ENCODE results near the gene SEMA5A.

SEMA5A gene

DNA sequence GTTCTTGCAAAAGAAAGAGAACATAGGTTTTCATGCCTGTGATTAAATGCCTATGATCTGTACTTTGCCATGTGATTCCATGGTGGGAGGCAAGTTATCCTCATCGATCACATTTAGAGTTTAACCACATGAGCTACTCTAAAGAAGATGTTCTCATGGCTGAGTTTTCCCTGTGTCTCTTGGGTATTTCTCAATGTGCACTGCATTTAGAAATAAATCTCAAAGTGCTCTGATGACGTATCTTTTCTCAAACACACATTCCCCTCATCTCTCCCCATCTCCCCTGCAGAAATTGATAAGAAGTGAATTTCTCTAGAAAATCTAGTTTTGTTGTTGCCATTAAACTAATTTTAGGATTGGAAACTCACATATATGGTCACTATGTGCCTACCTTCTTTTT is 282.2 kb downstream of the SEMA5A start:
- H3K27me3 ChIP-seq (ENCODE audit: control insufficient read depth in 1 of 2, insufficient read depth in 1 of 2, low read length in 2 of 2), result no peaks in the 10 kb centered on the region
- no peak overlapping the region for H3K14ac ChIP-seq (ENCODE audit: low read length in 2 of 2)
- no peak overlapping the region for H4K91ac ChIP-seq (ENCODE audit: low read length)
- H3K9me3 ChIP-seq (ENCODE audit: control insufficient read depth, low read length), result no peaks in the 10 kb centered on the region
- no peak overlapping the region for H3K9ac ChIP-seq (ENCODE audit: low read length)
- H3K23ac ChIP-seq (ENCODE audit: low read length in 2 of 2), result no peak overlapping the region
- H2BK5ac ChIP-seq (ENCODE audit: low read depth, low read length, poor library complexity, severe bottlenecking), result no peak overlapping the region
- H3K79me1 ChIP-seq (replicated peaks; ENCODE audit: low read length, poor library complexity, severe bottlenecking), result peaks cover 11% of the 10 kb centered on the region
- H3K18ac ChIP-seq (ENCODE audit: low read depth in 1 of 2, low read length in 2 of 2), result no peak overlapping the region
- no peak overlapping the region for H3K4me2 ChIP-seq (ENCODE audit: low read length, poor library complexity, severe bottlenecking)
- H3K4me3 ChIP-seq (ENCODE audit: insufficient read depth in 1 of 2, low read depth in 1 of 2, low read length in 2 of 2), result no peak overlapping the region
- no peak overlapping the region for H3K27ac ChIP-seq (ENCODE audit: low read length, poor library complexity, severe bottlenecking)
- H2BK120ac ChIP-seq (ENCODE audit: low read depth, low read length), result no peak overlapping the region
- DNase-seq, result peak; percentile 35
- no peak overlapping the region for H2BK15ac ChIP-seq (ENCODE audit: low read depth, poor library complexity, severe bottlenecking)
- no peak overlapping the region for H2AFZ ChIP-seq (ENCODE audit: low read depth, low read length)
- 100% methylated on average over 1 of the region's 2 CpGs for WGBS
- H2AK5ac ChIP-seq (ENCODE audit: low read length, severe bottlenecking), result no peak overlapping the region
- no peak overlapping the region for H2BK12ac ChIP-seq (ENCODE audit: low read length in 2 of 2)
- H3K4me1 ChIP-seq (ENCODE audit: control insufficient read depth, insufficient read depth, low read depth, low read length), result peaks cover 10% of the 10 kb centered on the region
- no peak overlapping the region for H3K4ac ChIP-seq (ENCODE audit: low read depth in 1 of 2, low read length in 2 of 2)
- no peaks in the 10 kb centered on the region for H3K36me3 ChIP-seq (ENCODE audit: control insufficient read depth in 1 of 2, insufficient read depth in 2 of 2, low read depth in 1 of 2, low read length in 2 of 2)
- no peak overlapping the region for H4K8ac ChIP-seq (ENCODE audit: low read length)

DNA sequence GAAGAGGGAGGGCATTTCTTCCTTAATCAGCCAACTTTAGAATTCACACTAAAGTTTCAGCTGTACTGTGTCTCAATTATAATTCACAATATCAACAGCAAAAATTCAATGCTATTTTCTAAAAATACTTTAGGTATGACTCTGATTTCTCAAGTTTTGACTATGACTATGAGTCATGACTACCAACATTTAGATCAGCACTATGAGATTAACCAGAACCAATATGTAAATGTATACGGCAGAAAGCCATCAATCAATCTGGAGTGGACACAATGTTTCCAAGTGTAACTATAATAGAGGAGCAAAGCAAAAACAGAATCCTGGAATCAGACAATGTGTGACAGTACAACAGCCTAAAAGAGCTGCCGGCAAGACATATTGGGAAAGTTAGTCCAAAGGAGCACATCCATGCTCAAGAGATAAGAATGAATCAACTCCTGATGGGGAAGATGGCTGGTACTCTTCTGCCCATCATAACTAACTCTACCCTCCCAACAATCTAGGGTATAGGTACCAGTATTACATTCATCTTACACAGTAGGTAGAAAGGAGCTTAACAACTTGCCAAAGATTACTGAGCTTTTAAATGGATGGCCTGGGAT is 294.4 kb downstream of the SEMA5A start:
- Histone ChIP-seq H3K4me2 (ENCODE audit: low read length, poor library complexity, severe bottlenecking) (no peak overlapping the region), H2AFZ (ENCODE audit: low read depth, low read length) (no peak overlapping the region), H3K27ac (ENCODE audit: low read length, poor library complexity, severe bottlenecking) (no peak overlapping the region), H2BK5ac (ENCODE audit: low read depth, low read length, poor library complexity, severe bottlenecking) (no peak overlapping the region), H3K14ac (ENCODE audit: low read length in 2 of 2) (no peak overlapping the region), H3K79me1 (replicated peaks; ENCODE audit: low read length, poor library complexity, severe bottlenecking) (peaks cover 23% of the 10 kb centered on the region), H2BK15ac (ENCODE audit: low read depth, poor library complexity, severe bottlenecking) (no peak overlapping the region), H4K91ac (ENCODE audit: low read length) (no peak overlapping the region), H3K36me3 (ENCODE audit: control insufficient read depth in 1 of 2, insufficient read depth in 2 of 2, low read depth in 1 of 2, low read length in 2 of 2) (no peaks in the 10 kb centered on the region), H3K4me3 (ENCODE audit: insufficient read depth in 1 of 2, low read depth in 1 of 2, low read length in 2 of 2) (no peak overlapping the region), H3K4me1 (ENCODE audit: control insufficient read depth, insufficient read depth, low read depth, low read length) (no peaks in the 10 kb centered on the region), H3K27me3 (ENCODE audit: control insufficient read depth in 1 of 2, insufficient read depth in 1 of 2, low read length in 2 of 2) (no peaks in the 10 kb centered on the region), H3K23ac (ENCODE audit: low read length in 2 of 2) (no peak overlapping the region), H2BK12ac (ENCODE audit: low read length in 2 of 2) (no peak overlapping the region), H3K9ac (ENCODE audit: low read length) (no peak overlapping the region), H4K8ac (ENCODE audit: low read length) (no peak overlapping the region), H2AK5ac (ENCODE audit: low read length, severe bottlenecking) (no peak overlapping the region), H3K18ac (ENCODE audit: low read depth in 1 of 2, low read length in 2 of 2) (no peak overlapping the region), H3K4ac (ENCODE audit: low read depth in 1 of 2, low read length in 2 of 2) (no peak overlapping the region), H2BK120ac (ENCODE audit: low read depth, low read length) (no peak overlapping the region), H3K9me3 (ENCODE audit: control insufficient read depth, low read length) (no peaks in the 10 kb centered on the region)
- DNase-seq, result peak; percentile 71
- 24% methylated on average over 2 of the region's 2 CpGs for WGBS

DNA sequence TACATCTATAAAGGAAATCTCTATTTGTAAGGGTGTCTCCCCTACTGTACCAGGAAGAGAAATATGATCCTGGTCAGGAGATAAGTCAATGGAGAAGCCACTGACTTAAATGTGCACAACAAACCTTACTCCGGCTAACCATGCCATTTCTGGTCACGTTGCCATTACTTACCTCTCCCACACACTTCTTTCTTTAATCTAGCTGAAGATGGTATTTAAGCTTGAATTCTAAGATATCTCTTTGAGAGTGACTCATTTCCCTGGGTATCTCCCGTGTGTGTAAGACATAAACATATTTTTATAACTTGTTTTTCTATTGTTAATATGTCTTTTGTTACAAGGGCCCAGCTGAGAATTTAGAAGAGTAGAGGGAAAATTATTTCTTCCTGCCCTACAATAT is 296.6 kb downstream of the SEMA5A start:
- H3K36me3 ChIP-seq (ENCODE audit: control insufficient read depth in 1 of 2, insufficient read depth in 2 of 2, low read depth in 1 of 2, low read length in 2 of 2), result peaks cover 0 to 4% of the 10 kb centered on the region in 2 experiments
- H3K4me2 ChIP-seq (ENCODE audit: low read length, poor library complexity, severe bottlenecking), result no peak overlapping the region
- H3K4me3 ChIP-seq (ENCODE audit: insufficient read depth in 1 of 2, low read depth in 1 of 2, low read length in 2 of 2), result no peak overlapping the region
- H2AK5ac ChIP-seq (ENCODE audit: low read length, severe bottlenecking), result no peak overlapping the region
- H2BK12ac ChIP-seq (ENCODE audit: low read length in 2 of 2), result no peak overlapping the region
- no peak overlapping the region for H3K9ac ChIP-seq (ENCODE audit: low read length)
- H2BK5ac ChIP-seq (ENCODE audit: low read depth, low read length, poor library complexity, severe bottlenecking), result no peak overlapping the region
- H2BK15ac ChIP-seq (ENCODE audit: low read depth, poor library complexity, severe bottlenecking), result no peak overlapping the region
- H3K4ac ChIP-seq (ENCODE audit: low read depth in 1 of 2, low read length in 2 of 2), result no peak overlapping the region
- peaks cover 21% of the 10 kb centered on the region for H3K79me1 ChIP-seq (replicated peaks; ENCODE audit: low read length, poor library complexity, severe bottlenecking)
- no peaks in the 10 kb centered on the region for H3K9me3 ChIP-seq (ENCODE audit: control insufficient read depth, low read length)
- no peak overlapping the region for H3K27ac ChIP-seq (ENCODE audit: low read length, poor library complexity, severe bottlenecking)
- H3K4me1 ChIP-seq (ENCODE audit: control insufficient read depth, insufficient read depth, low read depth, low read length), result peaks cover 1% of the 10 kb centered on the region
- no peak overlapping the region for H4K8ac ChIP-seq (ENCODE audit: low read length)
- H2AFZ ChIP-seq (ENCODE audit: low read depth, low read length), result no peak overlapping the region
- no peak overlapping the region for H3K18ac ChIP-seq (ENCODE audit: low read depth in 1 of 2, low read length in 2 of 2)
- H3K14ac ChIP-seq (ENCODE audit: low read length in 2 of 2), result no peak overlapping the region
- H3K27me3 ChIP-seq (ENCODE audit: control insufficient read depth in 1 of 2, insufficient read depth in 1 of 2, low read length in 2 of 2), result no peaks in the 10 kb centered on the region
- DNase-seq, result no peak
- H4K91ac ChIP-seq (ENCODE audit: low read length), result no peak overlapping the region
- no peak overlapping the region for H2BK120ac ChIP-seq (ENCODE audit: low read depth, low read length)
- no peak overlapping the region for H3K23ac ChIP-seq (ENCODE audit: low read length in 2 of 2)
- no CpG with 5 or more reads among the region's 3 CpGs for WGBS

DNA sequence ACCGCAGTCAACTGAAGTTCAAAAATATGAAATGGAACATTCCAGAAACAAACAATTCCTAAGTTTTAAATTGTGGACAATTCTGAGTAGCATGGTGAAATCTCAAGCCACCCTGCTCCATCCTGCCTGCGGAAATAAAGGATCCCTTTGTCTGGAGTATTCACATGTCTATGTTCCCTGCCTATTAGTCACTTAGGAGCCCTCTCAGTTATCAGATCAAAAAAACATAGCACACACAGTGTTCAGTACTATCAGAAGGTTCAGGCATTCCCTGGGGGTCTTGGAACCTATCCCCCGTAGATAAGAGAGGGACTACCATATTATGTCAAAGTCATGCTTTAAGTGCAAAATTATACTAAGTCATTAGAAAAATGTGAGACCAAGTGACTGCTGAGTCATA is 300.8 kb downstream of the SEMA5A start:
- H3K4me3 ChIP-seq (ENCODE audit: insufficient read depth in 1 of 2, low read depth in 1 of 2, low read length in 2 of 2), result no peak overlapping the region
- no peak overlapping the region for H2BK12ac ChIP-seq (ENCODE audit: low read length in 2 of 2)
- no peak overlapping the region for H4K8ac ChIP-seq (ENCODE audit: low read length)
- H3K23ac ChIP-seq (ENCODE audit: low read length in 2 of 2), result no peak overlapping the region
- H3K4ac ChIP-seq (ENCODE audit: low read depth in 1 of 2, low read length in 2 of 2), result no peak overlapping the region
- H3K27me3 ChIP-seq (ENCODE audit: control insufficient read depth in 1 of 2, insufficient read depth in 1 of 2, low read length in 2 of 2), result no peaks in the 10 kb centered on the region
- H2BK5ac ChIP-seq (ENCODE audit: low read depth, low read length, poor library complexity, severe bottlenecking), result no peak overlapping the region
- WGBS, result 74% methylated on average over 1 of the region's 3 CpGs
- no peak overlapping the region for H2AK5ac ChIP-seq (ENCODE audit: low read length, severe bottlenecking)
- H3K18ac ChIP-seq (ENCODE audit: low read depth in 1 of 2, low read length in 2 of 2), result no peak overlapping the region
- no peaks in the 10 kb centered on the region for H3K9me3 ChIP-seq (ENCODE audit: control insufficient read depth, low read length)
- no peak overlapping the region for H2BK15ac ChIP-seq (ENCODE audit: low read depth, poor library complexity, severe bottlenecking)
- H4K91ac ChIP-seq (ENCODE audit: low read length), result no peak overlapping the region
- H3K4me2 ChIP-seq (ENCODE audit: low read length, poor library complexity, severe bottlenecking), result no peak overlapping the region
- no peak overlapping the region for H2BK120ac ChIP-seq (ENCODE audit: low read depth, low read length)
- H3K4me1 ChIP-seq (ENCODE audit: control insufficient read depth, insufficient read depth, low read depth, low read length), result peaks cover 1% of the 10 kb centered on the region
- no peak overlapping the region for H3K14ac ChIP-seq (ENCODE audit: low read length in 2 of 2)
- H3K27ac ChIP-seq (ENCODE audit: low read length, poor library complexity, severe bottlenecking), result no peak overlapping the region
- peaks cover 0 to 5% of the 10 kb centered on the region in 2 experiments for H3K36me3 ChIP-seq (ENCODE audit: control insufficient read depth in 1 of 2, insufficient read depth in 2 of 2, low read depth in 1 of 2, low read length in 2 of 2)
- H3K9ac ChIP-seq (ENCODE audit: low read length), result no peak overlapping the region
- H3K79me1 ChIP-seq (replicated peaks; ENCODE audit: low read length, poor library complexity, severe bottlenecking), result peaks cover 18% of the 10 kb centered on the region
- peak; percentile 40 for DNase-seq
- no peak overlapping the region for H2AFZ ChIP-seq (ENCODE audit: low read depth, low read length)

Data from mesenchymal stem cell (in vitro differentiated cells and primary cell).